ENCODE data around the gene NPLOC4. TPM values are rescaled to one million over a fixed set of nuclear protein-coding genes. Genes with fewer than 3 reads are reported as not detected.

The NPLOC4 gene
- total and polyA plus RNA-seq, 2 donors (not counting 1 experiment from before 2014, with no cell fraction given): 70.2 to 101 TPM

DNA sequence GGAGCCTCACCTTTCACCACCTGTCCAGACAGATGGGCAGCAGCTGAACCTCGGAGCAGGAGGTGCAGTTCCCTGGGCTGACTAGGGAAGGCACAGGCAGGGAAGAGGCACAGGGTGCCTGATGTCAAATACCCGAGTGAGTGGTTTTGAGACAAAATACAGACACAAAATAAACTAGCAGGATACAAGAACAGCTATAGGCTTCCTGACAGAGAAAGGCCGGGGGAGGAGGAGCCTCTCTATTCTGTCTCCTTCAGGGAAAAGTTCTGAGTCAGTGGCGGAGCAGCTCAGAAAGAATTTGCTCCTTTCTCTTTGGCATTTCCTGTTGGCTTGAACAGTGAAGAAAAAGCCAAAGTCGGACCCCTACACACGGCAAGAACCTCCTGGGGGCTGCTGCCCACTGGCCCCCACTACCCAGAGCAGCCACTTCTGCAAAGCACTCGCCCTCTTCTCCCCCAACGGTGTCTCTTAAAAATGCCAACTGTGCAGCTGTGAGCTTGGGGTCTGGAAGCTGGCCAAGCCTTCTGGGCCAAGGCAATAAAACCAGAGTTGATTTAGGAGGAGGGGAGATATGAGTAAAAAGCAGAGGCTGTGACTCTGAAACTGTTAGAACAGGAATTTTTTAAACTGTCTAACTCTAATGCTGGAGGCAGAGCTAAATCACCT lies 70.3 kb downstream of the NPLOC4 start:
- no peak overlapping the region for H2AFZ ChIP-seq (ENCODE audit: insufficient read depth, low read depth, low read length, poor library complexity, severe bottlenecking)
- intact Hi-C loops (cut with micrococcal nuclease): no loop called here
- 27% methylated on average over 3 of the region's 8 CpGs for WGBS (ENCODE audit: insufficient coverage)
- no peaks in the 10 kb centered on the region for H3K9me3 ChIP-seq (ENCODE audit: control extremely low read depth in 1 of 3, control insufficient read depth in 2 of 3, insufficient read depth in 1 of 3, low read length in 2 of 3)
- no peaks in the 10 kb centered on the region for H3K79me2 ChIP-seq (ENCODE audit: control insufficient read depth, insufficient read depth, low read length)
- Mint-ChIP-seq H3K4me1 (peaks cover 15% of the 10 kb centered on the region), H3K27ac (no peak overlapping the region), H3K4me3 (no peak overlapping the region), H3K27me3 (no peaks in the 10 kb centered on the region), H3K9me3 (ENCODE audit: insufficient read depth) (no peaks in the 10 kb centered on the region)
- H4K20me1 ChIP-seq (ENCODE audit: control insufficient read depth, insufficient read depth, low read length, poor library complexity, severe bottlenecking): no peaks in the 10 kb centered on the region
- ATAC-seq (ENCODE audit: low read depth) (no peak), DNase-seq (no peak)
- POLR2A ChIA-PET: interaction anchor here (0.5 kb wide), 1 partner anchor 69 kb away, joined by 3 read pairs; no protein-coding TSS in a partner anchor
- peaks cover 13 to 21% of the 10 kb centered on the region in 2 donors for H3K4me1 ChIP-seq (ENCODE audit: control insufficient read depth in 2 of 2, insufficient read depth in 2 of 2, low read length in 2 of 2)
- no peak overlapping the region for H3K4me3 ChIP-seq (ENCODE audit: control extremely low read depth in 1 of 5, extremely low read depth in 1 of 5, insufficient read depth in 1 of 5, low read depth in 2 of 5, low read length in 4 of 5)
- H3K27me3 ChIP-seq (replicated peaks in 1 of 4; ENCODE audit: control extremely low read depth in 1 of 4, control insufficient read depth in 3 of 4, insufficient read depth in 4 of 4, low read length in 3 of 4): no peaks in the 10 kb centered on the region
- TF ChIP-seq, protein P1, sequence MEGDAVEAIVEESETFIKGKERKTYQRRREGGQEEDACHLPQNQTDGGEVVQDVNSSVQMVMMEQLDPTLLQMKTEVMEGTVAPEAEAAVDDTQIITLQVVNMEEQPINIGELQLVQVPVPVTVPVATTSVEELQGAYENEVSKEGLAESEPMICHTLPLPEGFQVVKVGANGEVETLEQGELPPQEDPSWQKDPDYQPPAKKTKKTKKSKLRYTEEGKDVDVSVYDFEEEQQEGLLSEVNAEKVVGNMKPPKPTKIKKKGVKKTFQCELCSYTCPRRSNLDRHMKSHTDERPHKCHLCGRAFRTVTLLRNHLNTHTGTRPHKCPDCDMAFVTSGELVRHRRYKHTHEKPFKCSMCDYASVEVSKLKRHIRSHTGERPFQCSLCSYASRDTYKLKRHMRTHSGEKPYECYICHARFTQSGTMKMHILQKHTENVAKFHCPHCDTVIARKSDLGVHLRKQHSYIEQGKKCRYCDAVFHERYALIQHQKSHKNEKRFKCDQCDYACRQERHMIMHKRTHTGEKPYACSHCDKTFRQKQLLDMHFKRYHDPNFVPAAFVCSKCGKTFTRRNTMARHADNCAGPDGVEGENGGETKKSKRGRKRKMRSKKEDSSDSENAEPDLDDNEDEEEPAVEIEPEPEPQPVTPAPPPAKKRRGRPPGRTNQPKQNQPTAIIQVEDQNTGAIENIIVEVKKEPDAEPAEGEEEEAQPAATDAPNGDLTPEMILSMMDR (IDR thresholded peaks at IDR 0.05): no peak
- TF ChIP-seq EZH2 (IDR thresholded peaks at IDR 0.05; ENCODE audit: borderline replicate concordance, insufficient read depth, low read depth, low read length, poor library complexity, severe bottlenecking): no peak
- no peak overlapping the region for H3K9ac ChIP-seq (ENCODE audit: low read length)
- CTCF ChIA-PET: interaction anchor here (0.6 to 2.5 kb wide), 2 partner anchors 34 to 288 kb away, joined by 3 to 8 read pairs; no protein-coding TSS in a partner anchor
- H3K27ac ChIP-seq (ENCODE audit: low read length in 2 of 2): no peak overlapping the region
- no peak overlapping the region for H3K4me2 ChIP-seq (replicated peaks; ENCODE audit: low read depth, low read length, poor library complexity, severe bottlenecking)
- peaks cover 9 to 71% of the 10 kb centered on the region in 2 experiments for H3K36me3 ChIP-seq (replicated peaks in 1 of 2; ENCODE audit: control extremely low read depth in 1 of 2, control insufficient read depth in 1 of 2, extremely low read depth in 1 of 2, insufficient read depth in 2 of 2, low read length in 1 of 2)

DNA sequence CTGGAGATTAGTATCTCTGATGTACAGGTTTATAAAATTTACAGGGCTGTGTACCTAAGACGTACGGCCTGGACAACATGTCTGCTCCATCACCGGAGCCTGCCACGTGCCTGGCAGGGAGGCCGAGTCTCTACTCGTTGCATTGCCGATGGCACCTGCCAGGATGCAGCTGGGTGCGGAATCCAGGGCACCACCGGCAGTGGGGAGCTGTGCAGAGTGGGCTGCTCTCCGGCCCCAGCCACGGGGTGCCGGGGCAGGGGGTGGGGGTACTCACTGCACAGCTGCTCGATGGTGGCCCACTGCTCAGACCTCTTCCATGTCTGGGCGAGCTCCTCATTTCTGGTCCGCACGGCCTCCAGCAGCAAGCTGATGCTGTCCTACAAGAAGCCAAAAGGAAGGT lies 71.7 kb downstream of the NPLOC4 start:
- WGBS (ENCODE audit: insufficient coverage): 95% methylated on average over 16 of the region's 16 CpGs
- Mint-ChIP-seq H3K4me3 (no peak overlapping the region), H3K27me3 (no peaks in the 10 kb centered on the region), H3K9me3 (ENCODE audit: insufficient read depth) (no peaks in the 10 kb centered on the region), H3K4me1 (peaks cover 29% of the 10 kb centered on the region), H3K27ac (no peak overlapping the region)
- H3K4me3 ChIP-seq (ENCODE audit: control extremely low read depth in 1 of 5, extremely low read depth in 1 of 5, insufficient read depth in 1 of 5, low read depth in 2 of 5, low read length in 4 of 5): no peak overlapping the region
- ChIA-PET CTCF (interaction anchor here (0.7 kb wide), 1 partner anchor 50 kb away, joined by 4 read pairs; no protein-coding TSS in a partner anchor), POLR2A (no interaction called here)
- H2AFZ ChIP-seq (ENCODE audit: insufficient read depth, low read depth, low read length, poor library complexity, severe bottlenecking): no peak overlapping the region
- H3K36me3 ChIP-seq (replicated peaks in 1 of 2; ENCODE audit: control extremely low read depth in 1 of 2, control insufficient read depth in 1 of 2, extremely low read depth in 1 of 2, insufficient read depth in 2 of 2, low read length in 1 of 2): peaks cover 8 to 57% of the 10 kb centered on the region in 2 experiments
- peaks cover 27 to 35% of the 10 kb centered on the region in 2 donors for H3K4me1 ChIP-seq (ENCODE audit: control insufficient read depth in 2 of 2, insufficient read depth in 2 of 2, low read length in 2 of 2)
- no peaks in the 10 kb centered on the region for H3K27me3 ChIP-seq (replicated peaks in 1 of 4; ENCODE audit: control extremely low read depth in 1 of 4, control insufficient read depth in 3 of 4, insufficient read depth in 4 of 4, low read length in 3 of 4)
- no peaks in the 10 kb centered on the region for H3K9me3 ChIP-seq (ENCODE audit: control extremely low read depth in 1 of 3, control insufficient read depth in 2 of 3, insufficient read depth in 1 of 3, low read length in 2 of 3)
- DNase-seq (no peak), ATAC-seq (ENCODE audit: low read depth) (no peak)
- intact Hi-C loops (cut with micrococcal nuclease): no loop called here
- H3K27ac ChIP-seq (ENCODE audit: low read length in 2 of 2): no peak overlapping the region
- H4K20me1 ChIP-seq (ENCODE audit: control insufficient read depth, insufficient read depth, low read length, poor library complexity, severe bottlenecking): no peaks in the 10 kb centered on the region
- no peak overlapping the region for H3K9ac ChIP-seq (ENCODE audit: low read length)
- TF ChIP-seq, protein P1 (IDR thresholded peaks at IDR 0.05): no peak
- TF ChIP-seq EZH2 (IDR thresholded peaks at IDR 0.05; ENCODE audit: borderline replicate concordance, insufficient read depth, low read depth, low read length, poor library complexity, severe bottlenecking): no peak
- no peak overlapping the region for H3K4me2 ChIP-seq (replicated peaks; ENCODE audit: low read depth, low read length, poor library complexity, severe bottlenecking)
- no peaks in the 10 kb centered on the region for H3K79me2 ChIP-seq (ENCODE audit: control insufficient read depth, insufficient read depth, low read length)
